ENCODE data around the gene FAM163A.

Gene FAM163A

GRCh38 chr1:179779645-179780272, 36.7 kb downstream of the FAM163A start:
- H3K4me3 ChIP-seq (replicated peaks; ENCODE audit: insufficient read depth, low read length): no peak overlapping the region
- no peak for DNase-seq (ENCODE audit: low read depth in 1 of 2, low spot score in 1 of 2)
- H3K27ac ChIP-seq (replicated peaks): no peak overlapping the region
- H3K27me3 ChIP-seq (ENCODE audit: insufficient read depth, poor library complexity, severe bottlenecking): peaks cover 8% of the 10 kb centered on the region
- no peak for TF ChIP-seq REST (IDR thresholded peaks at IDR 0.05; ENCODE audit: insufficient replicate concordance, low read depth)
- TF ChIP-seq GABPA (IDR thresholded peaks at IDR 0.05; ENCODE audit: low read depth): no peak
- TF ChIP-seq SPI1 (IDR thresholded peaks at IDR 0.05; ENCODE audit: borderline replicate concordance, low read depth): no peak
- TF ChIP-seq CTCF (IDR thresholded peaks at IDR 0.05; ENCODE audit: insufficient read depth, low read length): no peak

- no peak overlapping the region for H3K27ac ChIP-seq (replicated peaks)
- H3K4me3 ChIP-seq (replicated peaks; ENCODE audit: insufficient read depth, low read length): no peak overlapping the region
- TF ChIP-seq CTCF (IDR thresholded peaks at IDR 0.05; ENCODE audit: insufficient read depth, low read length) (no peak), GABPA (IDR thresholded peaks at IDR 0.05; ENCODE audit: low read depth) (no peak), POLR2AphosphoS5 (IDR thresholded peaks at IDR 0.05; ENCODE audit: low read depth) (no peak), SPI1 (IDR thresholded peaks at IDR 0.05; ENCODE audit: borderline replicate concordance, low read depth) (no peak), REST (IDR thresholded peaks at IDR 0.05; ENCODE audit: insufficient replicate concordance, low read depth) (no peak)
- DNase-seq (ENCODE audit: low read depth in 1 of 2, low spot score in 1 of 2): no peak
- H3K27me3 ChIP-seq (ENCODE audit: insufficient read depth, poor library complexity, severe bottlenecking): peaks cover 8% of the 10 kb centered on the region
Observed at GRCh38 chr1:179781962-179782361, 38.9 kb downstream of the FAM163A start.

GRCh38 chr1:179785031-179785431, 41.9 kb downstream of the FAM163A start:
- Histone ChIP-seq H3K4me3 (replicated peaks; ENCODE audit: insufficient read depth, low read length) (no peak overlapping the region), H3K27me3 (ENCODE audit: insufficient read depth, poor library complexity, severe bottlenecking) (peaks cover 4% of the 10 kb centered on the region), H3K27ac (replicated peaks) (no peak overlapping the region)
- DNase-seq (ENCODE audit: low read depth in 1 of 2, low spot score in 1 of 2): no peak
- no peak for TF ChIP-seq CTCF (IDR thresholded peaks at IDR 0.05; ENCODE audit: insufficient read depth, low read length)

- TF ChIP-seq CTCF (IDR thresholded peaks at IDR 0.05; ENCODE audit: insufficient read depth, low read length) (no peak), GABPA (IDR thresholded peaks at IDR 0.05; ENCODE audit: low read depth) (no peak), REST (IDR thresholded peaks at IDR 0.05; ENCODE audit: insufficient replicate concordance, low read depth) (no peak), SPI1 (IDR thresholded peaks at IDR 0.05; ENCODE audit: borderline replicate concordance, low read depth) (no peak), POLR2AphosphoS5 (IDR thresholded peaks at IDR 0.05; ENCODE audit: low read depth) (no peak)
- no peak for DNase-seq (ENCODE audit: low read depth in 1 of 2, low spot score in 1 of 2)
- peaks cover 3% of the 10 kb centered on the region for H3K27me3 ChIP-seq (ENCODE audit: insufficient read depth, poor library complexity, severe bottlenecking)
- no peak overlapping the region for H3K27ac ChIP-seq (replicated peaks)
- no peak overlapping the region for H3K4me3 ChIP-seq (replicated peaks; ENCODE audit: insufficient read depth, low read length)
Observed at GRCh38 chr1:179785728-179786127, 42.6 kb downstream of the FAM163A start.
